Measurements from ENCODE around the gene RIT2.

DNA sequence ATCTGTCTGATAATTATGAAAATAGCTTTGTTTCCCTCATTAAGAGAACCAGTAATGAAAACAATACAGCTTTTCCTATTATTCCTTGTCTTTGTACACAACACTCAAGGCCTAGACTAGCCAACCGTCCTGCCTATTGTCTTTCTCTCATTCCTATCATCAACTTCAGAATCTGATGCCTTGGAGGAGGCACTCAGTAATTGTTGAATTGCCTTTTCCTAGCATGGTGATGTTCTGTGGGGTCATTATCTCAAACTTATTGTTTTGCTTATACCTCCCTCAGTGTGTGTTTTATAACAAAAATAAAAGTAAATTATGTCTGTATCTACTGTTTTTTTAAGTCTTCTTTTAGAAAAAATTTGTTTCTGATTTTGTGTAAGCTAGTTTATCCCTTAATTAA lies 208.7 kb downstream of the RIT2 start:
- TF ChIP-seq, protein P1, sequence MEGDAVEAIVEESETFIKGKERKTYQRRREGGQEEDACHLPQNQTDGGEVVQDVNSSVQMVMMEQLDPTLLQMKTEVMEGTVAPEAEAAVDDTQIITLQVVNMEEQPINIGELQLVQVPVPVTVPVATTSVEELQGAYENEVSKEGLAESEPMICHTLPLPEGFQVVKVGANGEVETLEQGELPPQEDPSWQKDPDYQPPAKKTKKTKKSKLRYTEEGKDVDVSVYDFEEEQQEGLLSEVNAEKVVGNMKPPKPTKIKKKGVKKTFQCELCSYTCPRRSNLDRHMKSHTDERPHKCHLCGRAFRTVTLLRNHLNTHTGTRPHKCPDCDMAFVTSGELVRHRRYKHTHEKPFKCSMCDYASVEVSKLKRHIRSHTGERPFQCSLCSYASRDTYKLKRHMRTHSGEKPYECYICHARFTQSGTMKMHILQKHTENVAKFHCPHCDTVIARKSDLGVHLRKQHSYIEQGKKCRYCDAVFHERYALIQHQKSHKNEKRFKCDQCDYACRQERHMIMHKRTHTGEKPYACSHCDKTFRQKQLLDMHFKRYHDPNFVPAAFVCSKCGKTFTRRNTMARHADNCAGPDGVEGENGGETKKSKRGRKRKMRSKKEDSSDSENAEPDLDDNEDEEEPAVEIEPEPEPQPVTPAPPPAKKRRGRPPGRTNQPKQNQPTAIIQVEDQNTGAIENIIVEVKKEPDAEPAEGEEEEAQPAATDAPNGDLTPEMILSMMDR (IDR thresholded peaks at IDR 0.05) = no peak
- TF ChIP-seq REST (IDR thresholded peaks at IDR 0.05) (no peak), EP300 (IDR thresholded peaks at IDR 0.05) (no peak), CEBPB (IDR thresholded peaks at IDR 0.05) (no peak), BHLHE40 (IDR thresholded peaks at IDR 0.05; ENCODE audit: low read depth, low read length) (no peak), POLR2A (IDR thresholded peaks at IDR 0.05; ENCODE audit: low read length) (no peak), USF2 (IDR thresholded peaks at IDR 0.05) (no peak), POLR2AphosphoS2 (conservative IDR thresholded peaks at IDR 0.05; ENCODE audit: low read length) (no peak), NR3C1 (IDR thresholded peaks at IDR 0.05) (no peak), MYC (IDR thresholded peaks at IDR 0.05; ENCODE audit: borderline replicate concordance, low read length) (no peak)
